HG02885 (cell line): Measurements from ENCODE around the gene TRPC4AP.

Experiments used
- ATAC-seq: cut with Tn5 transposase; IDR thresholded peaks from one replicate; pipeline ENCODE4 v1.9.1; 2021; ENCODE audit warnings: mild to moderate bottlenecking; ENCODE audit not compliant: unreplicated experiment, poor library complexity

TRPC4AP gene

DNA sequence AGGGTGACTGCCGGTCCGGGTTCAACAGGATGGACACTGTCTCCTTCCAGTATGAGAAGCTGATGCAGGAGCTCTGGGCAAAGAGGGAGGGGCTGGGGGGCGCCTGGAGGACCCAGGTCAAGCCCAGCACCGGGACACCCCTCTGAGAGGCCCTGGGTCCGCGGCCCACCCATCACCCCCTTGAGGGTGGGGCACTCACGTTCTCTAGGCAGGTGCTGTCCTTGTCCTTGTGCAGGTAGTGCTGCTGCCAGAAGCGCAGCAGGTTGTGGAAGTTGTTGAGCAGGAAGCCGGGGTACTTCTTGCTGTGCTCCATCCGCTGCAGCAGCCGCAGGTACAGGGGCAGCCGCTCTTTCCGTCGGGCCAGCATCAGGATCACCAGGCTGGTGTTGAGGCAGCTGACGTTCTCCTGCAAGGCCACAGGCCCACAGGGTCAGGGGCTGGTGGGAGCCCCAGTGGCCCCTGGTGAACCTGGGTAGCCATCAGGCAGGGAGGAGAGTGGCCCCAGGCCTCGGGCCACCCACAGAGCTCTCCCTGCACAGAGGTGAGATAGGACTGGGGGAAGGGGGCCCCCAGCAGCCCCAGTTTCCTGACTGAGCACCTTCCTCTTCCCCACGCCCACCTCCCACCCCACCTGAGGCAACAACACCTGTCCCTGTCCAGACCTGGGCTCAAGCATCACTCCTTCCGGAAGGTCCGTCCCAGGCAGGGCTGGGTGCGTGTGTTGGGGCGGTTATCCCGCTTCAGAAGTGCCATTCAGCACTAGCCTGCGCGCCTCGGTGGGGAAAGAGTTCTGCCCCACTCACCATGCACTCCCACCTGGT is 89.2 kb downstream of the TRPC4AP start:
- ATAC-seq: no peak

DNA sequence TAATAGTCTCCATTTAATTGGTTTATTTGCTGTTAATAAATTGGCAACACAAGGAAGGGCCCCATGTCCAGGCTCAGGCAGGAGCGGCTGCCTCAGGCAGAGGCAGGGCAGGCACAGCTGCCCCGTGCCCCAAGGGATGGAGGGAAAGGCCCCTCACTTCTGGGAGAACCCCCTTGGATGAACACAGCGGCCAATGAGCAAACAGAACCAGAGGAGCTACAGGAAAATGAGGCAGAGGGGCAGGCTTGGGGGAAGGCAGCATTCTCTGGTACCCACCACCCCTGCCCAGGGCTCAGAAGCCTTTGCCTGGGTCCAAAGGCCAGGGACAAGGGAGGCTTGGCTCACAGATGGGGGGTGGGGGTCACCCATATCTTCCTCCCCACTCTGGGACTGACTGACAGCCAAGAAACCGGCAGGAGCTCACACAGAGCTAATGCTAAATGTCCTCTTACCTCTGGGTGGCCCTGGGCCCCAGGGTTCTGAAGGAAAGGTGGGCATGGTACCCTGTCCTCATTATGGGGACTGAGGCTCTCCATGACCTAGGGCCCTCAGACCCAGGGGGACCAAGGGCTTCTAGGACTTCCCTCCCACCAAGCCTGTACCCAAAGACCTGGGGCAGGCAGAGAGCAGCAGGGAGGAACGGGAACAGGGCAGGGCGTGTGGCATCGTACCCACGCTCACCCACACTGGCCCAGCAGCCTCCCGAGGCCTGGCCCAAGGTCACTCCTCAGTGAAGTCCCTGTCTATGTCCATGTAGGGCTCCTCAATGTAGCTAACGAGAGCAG is 90.0 kb downstream of the TRPC4AP start:
- ATAC-seq: no peak

DNA sequence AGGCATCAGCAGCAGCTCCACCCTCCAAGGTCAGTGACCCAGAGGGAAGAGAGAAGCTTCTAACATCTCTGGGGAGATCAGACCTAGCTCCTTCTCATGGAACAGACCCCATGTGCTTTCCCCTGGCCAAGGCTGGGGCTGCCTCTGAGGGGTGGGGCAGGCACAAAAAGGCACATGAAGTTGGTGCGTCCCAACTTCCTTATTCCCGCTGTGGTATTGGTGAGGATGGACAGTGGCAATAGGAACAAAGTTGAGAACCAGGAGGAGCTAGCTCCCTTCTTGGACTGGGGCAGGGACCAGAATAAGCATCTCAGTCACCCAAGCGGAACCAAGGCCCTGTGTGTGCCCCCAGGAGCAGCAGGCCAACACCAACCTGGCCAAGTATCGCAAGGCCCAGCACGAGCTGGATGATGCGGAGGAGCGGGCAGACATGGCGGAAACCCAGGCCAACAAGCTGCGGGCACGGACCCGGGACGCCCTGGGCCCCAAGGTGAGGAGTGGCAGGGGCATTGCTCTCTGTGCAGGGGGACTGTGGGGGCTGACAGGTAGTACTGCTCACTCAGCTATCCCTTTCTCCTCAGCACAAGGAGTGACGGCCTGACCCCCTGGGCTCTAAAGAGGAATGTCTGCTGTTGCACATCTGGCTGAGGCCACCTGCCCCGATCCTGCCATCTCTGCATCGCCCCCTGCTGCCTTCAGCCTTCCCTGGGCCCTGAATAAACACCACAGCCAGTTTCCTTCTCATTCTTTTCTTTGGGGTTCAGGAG is 90.8 kb downstream of the TRPC4AP start:
- no peak for ATAC-seq

DNA sequence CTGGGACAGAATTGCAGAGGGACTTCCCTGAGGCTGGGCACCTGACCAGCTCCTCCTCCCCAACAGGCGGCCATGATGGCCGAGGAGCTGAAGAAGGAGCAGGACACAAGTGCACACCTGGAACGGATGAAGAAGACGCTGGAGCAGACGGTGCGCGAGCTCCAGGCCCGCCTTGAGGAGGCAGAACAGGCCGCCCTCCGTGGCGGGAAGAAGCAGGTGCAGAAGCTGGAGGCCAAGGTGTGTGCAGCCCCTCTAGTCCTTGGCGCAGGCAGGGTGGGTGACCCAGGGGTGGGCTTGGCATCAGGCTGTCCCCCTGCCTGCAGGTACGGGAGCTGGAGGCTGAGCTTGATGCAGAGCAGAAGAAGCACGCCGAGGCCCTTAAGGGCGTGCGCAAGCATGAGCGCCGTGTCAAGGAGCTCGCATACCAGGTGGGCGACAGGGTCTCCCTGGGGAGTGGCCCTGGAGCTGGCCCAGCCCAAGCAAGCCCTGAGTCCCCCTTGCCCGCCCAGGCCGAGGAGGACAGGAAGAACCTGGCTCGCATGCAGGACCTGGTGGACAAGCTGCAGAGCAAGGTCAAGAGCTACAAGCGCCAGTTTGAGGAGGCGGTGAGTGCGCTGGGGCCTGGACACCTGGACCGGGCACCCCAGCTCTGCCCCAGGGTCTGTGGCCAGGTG is 91.5 kb downstream of the TRPC4AP start:
- ATAC-seq: no peak

DNA sequence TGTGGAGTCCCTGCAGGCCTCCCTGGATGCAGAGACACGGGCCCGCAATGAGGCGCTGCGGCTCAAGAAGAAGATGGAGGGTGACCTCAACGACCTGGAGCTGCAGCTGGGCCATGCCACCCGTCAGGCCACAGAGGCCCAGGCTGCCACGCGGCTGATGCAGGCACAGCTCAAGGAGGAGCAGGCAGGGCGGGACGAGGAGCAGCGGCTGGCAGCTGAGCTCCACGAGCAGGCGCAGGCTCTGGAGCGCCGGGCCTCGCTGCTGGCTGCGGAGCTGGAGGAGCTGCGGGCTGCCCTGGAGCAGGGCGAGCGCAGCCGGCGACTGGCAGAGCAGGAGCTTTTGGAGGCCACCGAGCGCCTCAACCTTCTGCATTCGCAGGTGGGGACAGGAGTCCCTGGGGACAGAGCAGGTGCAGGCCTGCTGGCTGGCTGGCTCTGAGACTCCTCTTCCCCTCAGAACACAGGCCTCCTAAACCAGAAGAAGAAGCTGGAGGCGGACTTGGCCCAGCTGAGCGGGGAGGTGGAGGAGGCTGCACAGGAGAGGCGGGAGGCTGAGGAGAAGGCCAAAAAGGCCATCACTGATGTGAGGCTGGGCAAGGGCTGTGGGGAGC is 92.2 kb downstream of the TRPC4AP start:
- ATAC-seq: no peak

DNA sequence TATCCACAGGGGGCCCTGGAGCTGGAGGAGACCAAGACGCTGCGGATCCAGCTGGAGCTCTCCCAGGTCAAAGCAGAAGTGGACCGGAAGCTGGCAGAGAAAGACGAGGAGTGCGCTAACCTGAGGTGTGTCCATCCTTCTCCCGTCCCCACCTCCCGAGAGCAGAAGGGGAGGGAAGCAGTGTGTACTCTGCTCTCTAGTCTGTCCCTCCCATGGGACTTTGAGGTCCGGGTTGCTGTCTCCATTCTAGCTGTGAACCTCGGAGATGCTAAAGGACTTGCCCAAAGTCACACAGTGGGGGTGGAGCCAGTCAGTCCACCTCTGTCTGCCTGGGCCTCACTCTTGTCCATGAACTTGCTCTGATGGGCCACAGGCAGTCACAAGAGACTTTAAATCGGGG is 92.8 kb downstream of the TRPC4AP start:
- ATAC-seq: no peak

DNA sequence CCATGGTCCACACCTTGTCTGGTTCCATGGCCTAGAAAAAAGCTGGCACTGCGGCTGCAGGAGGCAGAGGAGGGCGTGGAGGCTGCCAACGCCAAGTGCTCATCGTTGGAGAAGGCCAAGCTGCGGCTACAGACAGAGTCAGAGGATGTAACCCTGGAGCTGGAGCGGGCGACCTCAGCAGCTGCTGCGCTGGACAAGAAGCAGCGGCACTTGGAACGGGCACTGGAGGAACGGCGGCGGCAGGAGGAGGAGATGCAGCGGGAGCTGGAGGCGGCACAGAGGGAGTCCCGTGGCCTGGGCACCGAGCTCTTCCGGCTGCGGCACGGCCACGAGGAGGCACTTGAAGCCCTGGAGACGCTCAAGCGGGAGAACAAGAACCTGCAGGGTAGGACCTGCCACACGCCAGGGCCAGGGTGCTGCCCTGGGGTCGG is 93.6 kb downstream of the TRPC4AP start:
- no peak for ATAC-seq

DNA sequence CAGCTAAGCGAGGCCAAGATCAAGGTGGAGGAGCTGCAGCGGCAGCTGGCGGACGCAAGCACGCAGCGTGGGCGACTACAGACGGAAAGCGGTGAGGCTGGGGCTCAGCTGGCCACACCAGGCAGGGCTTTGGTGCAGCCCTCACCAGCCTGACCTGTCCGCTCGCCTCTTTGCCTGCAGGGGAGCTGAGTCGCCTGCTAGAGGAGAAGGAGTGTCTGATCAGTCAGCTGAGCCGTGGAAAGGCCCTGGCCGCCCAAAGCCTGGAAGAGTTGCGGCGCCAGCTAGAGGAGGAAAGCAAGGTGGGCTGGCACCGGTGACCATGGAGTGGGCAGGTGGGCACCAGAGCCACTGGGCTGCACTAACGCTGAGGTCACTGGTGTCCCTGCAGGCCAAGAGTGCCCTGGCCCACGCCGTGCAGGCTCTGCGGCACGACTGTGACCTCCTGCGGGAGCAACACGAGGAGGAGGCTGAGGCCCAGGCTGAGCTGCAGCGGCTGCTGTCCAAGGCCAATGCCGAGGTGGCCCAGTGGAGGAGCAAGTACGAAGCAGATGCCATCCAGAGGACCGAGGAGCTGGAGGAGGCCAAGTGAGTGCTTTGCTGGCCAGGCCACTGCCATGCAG is 94.2 kb downstream of the TRPC4AP start:
- no peak for ATAC-seq

DNA sequence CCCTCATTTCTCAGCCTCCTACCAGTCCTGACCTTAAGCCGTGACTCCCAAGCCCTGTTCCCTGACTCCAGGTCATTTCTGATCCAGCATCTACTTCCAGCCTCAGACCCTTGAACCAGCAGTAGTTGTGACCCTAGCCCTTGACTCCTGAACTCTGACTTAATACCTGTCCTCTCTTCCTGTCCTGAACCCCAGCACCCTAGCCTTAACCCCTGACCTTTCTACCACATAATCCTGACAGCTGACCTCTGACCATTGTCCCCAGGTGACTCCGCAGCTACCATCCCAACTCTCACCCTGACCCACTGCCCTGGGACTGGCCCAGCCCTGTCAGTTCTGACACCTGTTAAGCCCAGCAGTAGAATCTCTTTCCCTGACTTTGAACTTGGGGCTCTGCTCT is 94.8 kb downstream of the TRPC4AP start:
- no peak for ATAC-seq

DNA sequence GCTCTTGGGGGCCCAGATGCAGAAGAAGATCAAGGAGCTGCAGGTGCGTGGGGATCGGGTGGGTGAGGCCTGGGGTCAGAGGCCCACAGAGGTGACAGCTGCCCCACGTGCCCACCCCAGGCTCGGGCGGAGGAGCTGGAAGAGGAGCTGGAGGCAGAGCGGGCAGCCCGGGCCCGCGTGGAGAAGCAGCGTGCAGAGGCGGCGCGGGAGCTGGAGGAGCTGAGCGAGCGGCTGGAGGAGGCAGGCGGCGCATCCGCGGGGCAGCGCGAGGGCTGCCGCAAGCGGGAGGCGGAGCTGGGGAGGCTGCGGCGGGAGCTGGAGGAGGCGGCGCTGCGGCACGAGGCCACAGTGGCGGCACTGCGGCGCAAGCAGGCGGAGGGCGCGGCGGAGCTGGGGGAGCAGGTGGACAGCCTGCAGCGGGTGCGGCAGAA is 95.5 kb downstream of the TRPC4AP start:
- ATAC-seq: no peak

DNA sequence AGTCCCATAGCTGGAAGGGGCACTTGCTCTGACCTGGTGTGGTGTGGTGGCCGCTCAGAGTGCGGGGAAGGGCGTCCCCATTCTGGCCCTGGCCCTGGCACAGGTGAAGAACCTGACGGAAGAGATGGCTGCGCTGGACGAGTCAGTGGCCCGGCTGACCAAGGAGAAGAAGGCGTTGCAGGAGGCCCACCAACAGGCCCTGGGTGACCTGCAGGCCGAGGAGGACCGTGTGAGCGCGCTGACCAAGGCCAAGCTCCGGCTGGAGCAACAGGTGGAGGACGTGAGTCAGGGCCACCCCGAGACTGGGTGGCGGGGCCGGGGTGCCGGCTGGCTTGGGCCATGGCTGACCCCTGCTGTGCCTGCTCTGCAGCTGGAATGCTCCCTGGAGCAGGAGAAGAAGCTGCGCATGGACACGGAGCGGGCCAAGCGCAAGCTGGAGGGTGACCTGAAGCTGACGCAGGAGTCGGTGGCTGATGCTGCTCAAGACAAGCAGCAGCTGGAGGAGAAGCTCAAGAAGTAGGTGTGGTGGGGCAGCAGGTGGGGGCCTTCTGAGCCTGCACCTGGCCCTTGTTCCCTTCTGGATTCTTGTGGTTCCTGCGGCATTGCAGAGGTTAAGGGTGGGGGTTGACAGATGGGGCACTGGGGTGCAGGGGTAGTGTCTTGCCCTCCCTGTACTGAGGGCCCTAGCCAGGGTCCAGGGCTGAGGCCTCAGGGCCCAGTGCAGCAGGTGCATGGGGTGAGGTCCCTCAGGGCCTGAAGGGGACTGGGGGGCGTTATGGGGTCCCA is 96.2 kb downstream of the TRPC4AP start:
- ATAC-seq: no peak

DNA sequence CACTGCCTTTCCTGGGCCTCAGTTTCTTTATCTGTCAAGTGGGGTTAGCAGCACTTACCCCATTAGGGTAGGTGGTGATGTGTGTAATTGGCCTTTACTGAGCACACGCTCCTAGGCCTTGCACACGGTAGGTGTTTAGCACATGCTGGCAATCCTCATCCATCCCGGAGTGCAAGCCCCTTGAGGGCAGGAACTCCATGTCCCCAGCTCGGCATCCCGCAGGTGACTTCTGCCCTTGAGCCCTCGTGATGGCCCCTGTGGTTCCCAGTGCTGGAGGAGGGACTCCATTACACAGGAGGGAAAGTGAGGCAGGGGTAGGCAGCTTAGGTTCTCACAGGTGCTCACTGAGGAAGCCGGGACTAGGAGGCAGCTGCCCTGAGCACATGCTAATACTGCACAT is 96.9 kb downstream of the TRPC4AP start:
- ATAC-seq: no peak

DNA sequence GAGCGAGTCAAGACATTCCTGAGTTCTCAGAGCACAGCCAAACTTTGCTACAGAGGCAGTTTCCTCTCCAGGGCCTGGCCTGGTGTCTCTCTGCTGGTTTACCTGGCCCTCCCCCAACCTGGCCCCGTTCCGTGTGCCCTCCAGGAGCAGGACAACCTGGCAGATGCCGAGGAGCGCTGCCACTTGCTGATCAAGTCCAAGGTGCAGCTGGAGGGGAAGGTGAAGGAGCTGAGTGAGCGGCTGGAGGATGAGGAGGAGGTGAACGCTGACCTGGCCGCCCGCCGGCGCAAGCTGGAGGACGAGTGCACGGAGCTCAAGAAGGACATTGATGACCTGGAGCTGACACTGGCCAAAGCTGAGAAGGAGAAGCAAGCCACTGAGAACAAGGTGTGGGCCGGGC is 97.4 kb downstream of the TRPC4AP start:
- ATAC-seq: no peak

DNA sequence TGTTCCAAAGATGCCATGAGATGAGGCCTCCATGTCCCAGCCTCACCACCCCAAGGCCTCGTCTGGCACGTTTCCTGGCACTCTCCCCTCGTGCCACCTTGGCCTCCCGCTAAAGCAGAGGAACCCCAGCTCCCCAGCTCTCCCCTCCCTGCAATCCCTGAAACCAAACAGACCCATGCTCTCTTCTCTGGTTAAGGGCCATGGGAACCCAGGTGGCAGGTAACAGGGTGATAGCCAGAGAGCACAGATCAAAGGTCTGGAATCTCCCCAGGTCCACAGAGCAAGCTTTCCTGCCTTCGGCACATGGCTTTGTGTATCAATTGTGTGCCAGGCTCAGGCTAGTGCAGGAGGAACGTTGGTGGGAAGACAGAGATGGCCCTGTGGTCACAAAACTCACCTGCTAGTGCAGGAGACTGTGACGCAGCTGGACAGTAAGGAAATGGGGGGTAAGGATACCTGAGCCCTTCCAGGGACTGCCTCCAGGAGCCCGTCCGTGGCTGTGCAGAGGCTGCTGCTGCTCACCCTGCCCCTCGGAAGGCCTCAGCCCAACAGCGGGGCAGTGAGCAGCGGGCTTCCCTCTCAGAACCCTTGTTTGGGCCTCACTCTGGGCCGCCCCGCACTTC is 98.0 kb downstream of the TRPC4AP start:
- ATAC-seq: no peak

DNA sequence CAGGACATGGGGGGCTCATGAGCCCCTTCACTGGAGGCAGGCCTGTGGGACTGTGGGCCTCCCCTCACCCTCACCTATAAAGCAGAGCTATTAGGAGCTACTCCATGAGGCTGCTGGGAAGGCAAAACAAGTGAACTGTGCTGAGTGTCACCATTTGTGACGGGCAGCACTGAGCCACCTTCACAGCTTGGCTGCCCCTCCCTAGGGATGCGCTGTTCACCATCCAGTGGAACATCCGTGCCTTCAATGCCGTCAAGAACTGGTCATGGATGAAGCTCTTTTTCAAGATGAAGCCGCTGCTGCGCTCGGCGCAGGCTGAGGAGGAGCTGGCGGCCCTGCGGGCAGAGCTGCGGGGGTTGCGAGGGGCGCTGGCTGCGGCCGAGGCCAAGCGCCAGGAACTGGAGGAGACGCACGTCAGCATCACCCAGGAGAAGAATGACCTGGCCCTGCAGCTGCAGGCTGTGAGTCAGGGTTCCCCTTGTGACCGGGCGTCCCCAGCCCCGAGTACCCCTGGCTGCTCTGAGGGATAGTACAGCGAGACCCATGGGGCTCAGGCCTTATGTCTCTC is 98.6 kb downstream of the TRPC4AP start:
- ATAC-seq: no peak

DNA sequence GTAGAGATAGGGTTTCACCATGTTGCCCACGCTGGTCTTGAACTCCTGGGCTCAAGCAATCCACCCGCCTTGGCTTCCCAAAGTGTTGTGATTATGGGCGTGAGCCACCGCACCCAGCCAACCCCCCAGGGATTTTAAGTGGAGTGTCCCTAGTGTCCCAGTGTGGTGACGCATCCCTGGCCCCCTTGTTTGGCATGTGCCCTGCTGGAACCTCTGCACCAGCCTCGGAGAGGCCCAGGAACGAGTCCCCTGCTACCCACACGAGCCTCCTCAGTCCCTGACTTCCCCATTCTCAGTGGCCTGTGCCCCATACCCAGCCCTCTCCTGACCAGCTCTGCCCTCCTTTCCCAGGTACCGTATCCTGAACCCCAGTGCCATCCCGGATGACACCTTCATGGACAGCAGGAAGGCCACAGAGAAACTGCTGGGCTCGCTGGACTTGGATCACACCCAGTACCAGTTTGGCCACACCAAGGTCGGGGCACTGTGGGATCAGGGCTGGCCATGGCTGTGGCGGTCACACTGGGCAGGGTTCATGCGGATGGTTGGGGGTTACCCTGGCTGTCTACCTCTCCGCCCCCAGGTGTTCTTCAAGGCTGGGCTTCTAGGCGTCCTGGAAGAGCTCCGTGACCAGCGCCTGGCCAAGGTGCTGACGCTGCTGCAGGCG is 99.7 kb downstream of the TRPC4AP start:
- no peak for ATAC-seq

DNA sequence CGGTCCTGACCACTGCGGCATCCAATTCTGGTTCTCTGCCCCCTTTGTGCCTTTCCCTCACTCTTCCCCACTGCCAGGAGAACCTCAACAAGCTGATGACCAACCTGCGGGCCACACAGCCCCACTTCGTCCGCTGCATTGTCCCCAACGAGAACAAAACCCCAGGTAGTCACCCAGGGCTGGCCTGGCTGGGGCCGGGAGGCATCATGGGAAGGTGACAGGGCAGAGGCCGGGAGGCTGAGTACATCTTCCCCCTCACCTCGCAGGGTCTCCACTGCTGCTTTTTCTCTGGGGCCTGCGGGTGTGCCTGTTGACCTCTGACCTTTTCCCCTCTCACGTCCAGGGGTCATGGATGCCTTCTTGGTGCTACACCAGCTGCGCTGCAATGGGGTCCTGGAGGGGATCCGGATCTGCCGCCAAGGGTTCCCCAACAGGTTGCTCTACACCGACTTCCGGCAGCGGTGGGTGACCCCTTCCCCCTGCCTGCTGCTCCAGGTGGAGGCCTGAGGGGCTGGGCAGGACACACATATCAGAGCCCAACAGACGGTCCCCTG is 101.9 kb downstream of the TRPC4AP start:
- ATAC-seq: no peak
